Osteocyte (in vitro differentiated cells): ENCODE results near the gene LOXL1. TPM values are rescaled to one million over a fixed set of nuclear protein-coding genes. Genes with fewer than 3 reads are reported as not detected.
A peak's percentile ranks its signal among the peaks of the same experiment; 100 is the strongest.

Experiments used
- DNase-seq: peaks from one replicate; pipeline ENCODE4 v3.0.0; 2021; ENCODE audit warnings: mixed read lengths; ENCODE audit not compliant: unreplicated experiment; ENCODE audit errors: extremely low spot score
- H3K27ac Mint-ChIP-seq: one replicate; pipeline ENCODE4 v1.8.0; 2021; ENCODE audit warnings: mild to moderate bottlenecking, mixed read lengths; ENCODE audit not compliant: unreplicated experiment
- H3K27me3 Mint-ChIP-seq: one replicate; pipeline ENCODE4 v1.8.0; 2021; ENCODE audit warnings: mixed read lengths; ENCODE audit not compliant: unreplicated experiment
- H3K36me3 Mint-ChIP-seq: one replicate; pipeline ENCODE4 v1.8.0; 2021; ENCODE audit warnings: mixed read lengths; ENCODE audit not compliant: unreplicated experiment
- H3K4me1 Mint-ChIP-seq: one replicate; pipeline ENCODE4 v1.8.0; 2021; ENCODE audit warnings: mixed read lengths; ENCODE audit not compliant: unreplicated experiment
- H3K4me3 Mint-ChIP-seq: one replicate; pipeline ENCODE4 v1.8.0; 2021; ENCODE audit warnings: mild to moderate bottlenecking, moderate library complexity, mixed read lengths; ENCODE audit not compliant: unreplicated experiment
- H3K9me3 Mint-ChIP-seq: one replicate; pipeline ENCODE4 v1.8.0; 2021; ENCODE audit warnings: mixed read lengths; ENCODE audit not compliant: unreplicated experiment
- total RNA-seq: library from RNA; stranded (reverse); gene quantifications from 2 replicates; pipeline ENCODE4 v1.2.1, GENCODE V29; 2021
- TF ChIP-seq, protein P1 (sequence below): fragments of 200-600 bp; sonication (generic); IDR thresholded peaks from 2 replicates; pipeline ENCODE4 v1.5.0; 2021; ENCODE audit warnings: antibody characterized with exemption, mild to moderate bottlenecking, moderate library complexity

LOXL1 gene
- total RNA-seq, 1 donor from 2014 or later: 417 TPM

GRCh38 chr15:73919706-73920105 is 6.6 kb upstream of the LOXL1 start:
- TF ChIP-seq, protein P1, sequence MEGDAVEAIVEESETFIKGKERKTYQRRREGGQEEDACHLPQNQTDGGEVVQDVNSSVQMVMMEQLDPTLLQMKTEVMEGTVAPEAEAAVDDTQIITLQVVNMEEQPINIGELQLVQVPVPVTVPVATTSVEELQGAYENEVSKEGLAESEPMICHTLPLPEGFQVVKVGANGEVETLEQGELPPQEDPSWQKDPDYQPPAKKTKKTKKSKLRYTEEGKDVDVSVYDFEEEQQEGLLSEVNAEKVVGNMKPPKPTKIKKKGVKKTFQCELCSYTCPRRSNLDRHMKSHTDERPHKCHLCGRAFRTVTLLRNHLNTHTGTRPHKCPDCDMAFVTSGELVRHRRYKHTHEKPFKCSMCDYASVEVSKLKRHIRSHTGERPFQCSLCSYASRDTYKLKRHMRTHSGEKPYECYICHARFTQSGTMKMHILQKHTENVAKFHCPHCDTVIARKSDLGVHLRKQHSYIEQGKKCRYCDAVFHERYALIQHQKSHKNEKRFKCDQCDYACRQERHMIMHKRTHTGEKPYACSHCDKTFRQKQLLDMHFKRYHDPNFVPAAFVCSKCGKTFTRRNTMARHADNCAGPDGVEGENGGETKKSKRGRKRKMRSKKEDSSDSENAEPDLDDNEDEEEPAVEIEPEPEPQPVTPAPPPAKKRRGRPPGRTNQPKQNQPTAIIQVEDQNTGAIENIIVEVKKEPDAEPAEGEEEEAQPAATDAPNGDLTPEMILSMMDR: no peak
- peaks cover 50% of the 10 kb centered on the region for H3K4me1 Mint-ChIP-seq

GRCh38 chr15:73921254-73921925 is 4.9 kb upstream of the LOXL1 start:
- no peak for DNase-seq
- H3K27me3 Mint-ChIP-seq: no peaks in the 10 kb centered on the region
- peak overlapping the region; percentile 96 for H3K27ac Mint-ChIP-seq
- no peaks in the 10 kb centered on the region for H3K9me3 Mint-ChIP-seq
- peaks cover 61% of the 10 kb centered on the region for H3K4me1 Mint-ChIP-seq
- H3K36me3 Mint-ChIP-seq: peaks cover 30% of the 10 kb centered on the region
- TF ChIP-seq, protein P1: no peak
- peak overlapping the region; percentile 78 for H3K4me3 Mint-ChIP-seq

More at GRCh38 chr15:73919706-73920105, 6.6 kb upstream of the LOXL1 start:
- Mint-ChIP-seq H3K4me3 (no peak overlapping the region), H3K9me3 (no peaks in the 10 kb centered on the region), H3K36me3 (peaks cover 43% of the 10 kb centered on the region), H3K27me3 (no peaks in the 10 kb centered on the region), H3K27ac (peak overlapping the region; percentile 44)
- no peak for DNase-seq

- TF ChIP-seq, protein P1: no peak
- H3K27ac Mint-ChIP-seq: peak overlapping the region; percentile 96
- H3K36me3 Mint-ChIP-seq: peaks cover 24% of the 10 kb centered on the region
- peaks cover 61% of the 10 kb centered on the region for H3K4me1 Mint-ChIP-seq
- no peaks in the 10 kb centered on the region for H3K27me3 Mint-ChIP-seq
- no peaks in the 10 kb centered on the region for H3K9me3 Mint-ChIP-seq
- H3K4me3 Mint-ChIP-seq: peak overlapping the region; percentile 78
- DNase-seq: no peak
These were observed 3.8 kb upstream of the LOXL1 start for GRCh38 chr15:73922186-73923151.

DNA sequence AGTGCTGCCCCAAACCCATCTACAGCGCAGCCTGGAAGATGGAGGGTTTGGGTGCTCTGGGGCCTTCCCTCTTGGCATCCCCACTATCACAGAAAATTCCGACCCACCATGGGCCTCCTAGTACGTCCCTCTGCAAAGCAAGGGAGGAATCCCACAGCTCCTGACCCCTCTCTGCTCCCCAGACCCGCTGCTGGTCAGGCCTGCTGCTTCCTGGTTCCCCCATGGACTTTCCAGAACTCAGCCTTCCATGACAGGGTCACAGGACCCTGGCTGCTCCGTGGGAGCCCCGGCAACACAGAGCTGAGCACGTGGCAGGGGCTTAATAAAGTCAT is 3.1 kb upstream of the LOXL1 start:
- Mint-ChIP-seq H3K4me3 (peak overlapping the region; percentile 78), H3K27ac (peak overlapping the region; percentile 96), H3K4me1 (peaks cover 63% of the 10 kb centered on the region), H3K36me3 (peaks cover 18% of the 10 kb centered on the region), H3K27me3 (no peaks in the 10 kb centered on the region), H3K9me3 (no peaks in the 10 kb centered on the region)
- TF ChIP-seq, protein P1: no peak
- DNase-seq: no peak
